SU-DHL-6 (cell line): ENCODE data around the gene ADCY2.

Experiments used
- H2AFZ ChIP-seq: fragments of 200-600 bp; sonication (generic); 2 replicates; pipeline ENCODE4 v1.6.1; 2014; ENCODE audit warnings: low read depth, mild to moderate bottlenecking, moderate library complexity, mixed read lengths, antibody characterized with exemption, low read length; ENCODE audit not compliant: severe bottlenecking
- H3F3A ChIP-seq: fragments of 200-600 bp; shearing (Covaris generic); 2 replicates; pipeline ENCODE4 v1.6.0; 2016; ENCODE audit warnings: antibody characterized with exemption, mild to moderate bottlenecking; ENCODE audit not compliant: insufficient read depth
- H3K27ac ChIP-seq: fragments of 200-600 bp; sonication (generic); 2 replicates; pipeline ENCODE4 v1.5.1; 2016; ENCODE audit warnings: low read depth, mild to moderate bottlenecking, low read length, moderate library complexity, mixed read lengths
- H3K27me3 ChIP-seq: fragments of 200-600 bp; sonication (generic), shearing (Covaris generic); 2 replicates; pipeline ENCODE4 v1.6.0; 2014; ENCODE audit warnings: mild to moderate bottlenecking, low read length
- H3K36me3 ChIP-seq: fragments of 200-600 bp; sonication (generic); 2 replicates; pipeline ENCODE4 v1.6.1; 2014; ENCODE audit warnings: mild to moderate bottlenecking, low read length, mixed read lengths
- H3K4me2 ChIP-seq: fragments of 300-600, 200-600 bp; shearing (Covaris generic), sonication (generic); 2 replicates; pipeline ENCODE4 v1.6.0; 2014; ENCODE audit warnings: low read length, low read depth, mild to moderate bottlenecking; ENCODE audit not compliant: poor library complexity, severe bottlenecking
- H3K4me3 ChIP-seq: fragments of 200-600 bp; sonication (generic); 2 replicates; pipeline ENCODE4 v1.5.1; 2014; ENCODE audit warnings: antibody characterized with exemption, low read length, mild to moderate bottlenecking, mixed read lengths; ENCODE audit not compliant: insufficient read depth, poor library complexity, severe bottlenecking
- H3K79me2 ChIP-seq: fragments of 200-600 bp; sonication (generic); 2 replicates; pipeline ENCODE4 v1.6.1; 2014; ENCODE audit warnings: mild to moderate bottlenecking, low read length, moderate library complexity; ENCODE audit not compliant: insufficient read depth
- H3K9ac ChIP-seq: fragments of 200-600 bp; sonication (generic); 2 replicates; pipeline ENCODE4 v1.7.0; 2014; ENCODE audit warnings: mild to moderate bottlenecking, low read length
- H3K9me2 ChIP-seq: fragments of 200-600 bp; sonication (generic); replicated peaks from 2 replicates; pipeline ENCODE4 v1.6.1; 2014; ENCODE audit warnings: low read length; ENCODE audit not compliant: insufficient read depth
- H3K9me3 ChIP-seq: fragments of 200-600 bp; sonication (generic); 2 replicates; pipeline ENCODE4 v1.6.1; 2014; ENCODE audit warnings: low read length, mixed read lengths; ENCODE audit not compliant: insufficient read depth
- H4K20me1 ChIP-seq: fragments of 200-600 bp; sonication (generic); 2 replicates; pipeline ENCODE4 v1.6.1; 2014; ENCODE audit warnings: low read depth, mild to moderate bottlenecking, antibody characterized with exemption, low read length, moderate library complexity, mixed read lengths
- CTCF ChIP-seq: fragments of 200-600 bp; sonication (generic); IDR thresholded peaks from one replicate; pipeline ENCODE4 v1.5.1; 2017; ENCODE audit warnings: antibody characterized with exemption, mild to moderate bottlenecking, low read length, moderate library complexity; ENCODE audit not compliant: insufficient read depth, poor library complexity, severe bottlenecking
- EZH2phosphoT487 ChIP-seq: fragments of 200-600 bp; sonication (generic), shearing (Covaris generic); conservative IDR thresholded peaks from 2 replicates; pipeline ENCODE4 v1.6.1; 2018; ENCODE audit warnings: mild to moderate bottlenecking, antibody characterized with exemption, low read length, moderate library complexity, mixed read lengths

ADCY2 gene

DNA sequence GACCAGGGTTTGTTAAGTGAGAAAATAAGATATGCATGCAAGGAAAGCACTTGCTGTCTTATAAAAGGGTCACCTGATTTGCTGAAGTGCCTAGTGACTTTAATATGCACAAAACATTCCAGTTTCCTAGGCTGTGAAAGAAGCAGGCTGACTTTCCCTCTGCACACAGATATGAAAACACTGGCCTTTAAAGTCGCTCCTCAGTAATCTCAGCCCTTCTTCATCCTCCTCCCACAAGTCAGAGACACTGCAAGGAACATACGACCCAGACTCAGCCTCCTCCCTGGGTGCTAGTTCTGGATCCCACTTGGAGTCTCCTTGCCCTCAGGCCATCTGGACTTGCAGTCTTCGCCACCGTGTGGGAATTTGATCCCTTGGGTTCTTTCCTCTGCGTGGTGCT is 288.9 kb downstream of the ADCY2 start:
- Histone ChIP-seq H2AFZ (no peak overlapping the region), H3K9me2 (no peaks in the 10 kb centered on the region), H3K4me3 (no peak overlapping the region), H4K20me1 (no peaks in the 10 kb centered on the region), H3K4me2 (no peak overlapping the region), H3K79me2 (no peaks in the 10 kb centered on the region), H3K9ac (no peak overlapping the region), H3K36me3 (no peaks in the 10 kb centered on the region), H3K9me3 (no peaks in the 10 kb centered on the region), H3K27me3 (no peaks in the 10 kb centered on the region), H3F3A (no peaks in the 10 kb centered on the region), H3K27ac (no peak overlapping the region)
- TF ChIP-seq EZH2phosphoT487 (no peak), CTCF (no peak)

GRCh38 chr5:7686794-7687193 is 290.9 kb downstream of the ADCY2 start:
- TF ChIP-seq EZH2phosphoT487 (no peak), CTCF (no peak)
- Histone ChIP-seq H4K20me1 (no peaks in the 10 kb centered on the region), H3K9me3 (no peaks in the 10 kb centered on the region), H3K9ac (no peak overlapping the region), H3K27me3 (no peaks in the 10 kb centered on the region), H3K4me2 (no peak overlapping the region), H3K36me3 (no peaks in the 10 kb centered on the region), H3K9me2 (no peaks in the 10 kb centered on the region), H3K79me2 (no peaks in the 10 kb centered on the region), H3F3A (no peaks in the 10 kb centered on the region), H2AFZ (no peak overlapping the region), H3K4me3 (no peak overlapping the region), H3K27ac (no peak overlapping the region)

DNA sequence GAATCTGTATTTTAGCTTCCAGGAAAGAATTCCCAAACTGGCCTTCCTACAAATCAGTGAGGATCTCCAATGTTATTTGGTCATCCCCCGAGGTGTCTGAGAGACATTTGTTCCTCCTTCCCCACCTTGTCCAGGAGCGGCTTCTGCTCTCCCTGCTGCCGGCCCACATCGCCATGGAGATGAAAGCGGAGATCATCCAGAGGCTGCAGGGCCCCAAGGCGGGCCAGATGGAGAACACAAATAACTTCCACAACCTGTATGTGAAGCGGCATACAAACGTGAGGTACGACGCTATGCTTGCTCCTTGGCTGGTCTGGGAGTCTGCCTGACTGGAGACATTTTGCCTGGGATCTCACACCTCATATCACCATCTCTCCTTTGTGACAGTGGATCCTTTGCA is 294.6 kb downstream of the ADCY2 start:
- H3K4me3 ChIP-seq, result no peak overlapping the region

More for the DNA sequence above, 294.6 kb downstream of the ADCY2 start:
- H4K20me1 ChIP-seq, result no peaks in the 10 kb centered on the region
- H2AFZ ChIP-seq, result no peak overlapping the region
- no peak overlapping the region for H3K9ac ChIP-seq
- no peaks in the 10 kb centered on the region for H3K9me3 ChIP-seq
- no peaks in the 10 kb centered on the region for H3K79me2 ChIP-seq
- H3K36me3 ChIP-seq, result no peaks in the 10 kb centered on the region
- no peak for TF ChIP-seq CTCF
- no peak for TF ChIP-seq EZH2phosphoT487
- H3K4me2 ChIP-seq, result no peak overlapping the region
- H3F3A ChIP-seq, result no peaks in the 10 kb centered on the region
- H3K27me3 ChIP-seq, result no peaks in the 10 kb centered on the region
- no peaks in the 10 kb centered on the region for H3K9me2 ChIP-seq
- no peak overlapping the region for H3K27ac ChIP-seq
